Upper lobe of left lung (tissue), 4 donors: ENCODE results near the gene FAM184B.

Experiments
- POLR2A ChIP-seq, 4 donors: fragments of 450-650 bp; IDR thresholded peaks; one replicate each; pipeline ENCODE4 v1.5.1; 2016 to 2017; ENCODE audit warnings: antibody characterized with exemption in 4 of 4, mild to moderate bottlenecking in 2 of 4
- POLR2AphosphoS5 ChIP-seq, 2 donors: sonication (generic); formaldehyde crosslinking; IDR thresholded peaks; one replicate each; pipeline ENCODE4 v1.5.1; 2017; ENCODE audit warnings: antibody characterized with exemption in 2 of 2
- TF ChIP-seq, protein P1 (sequence below), 6 experiments: fragments of 450-650 bp in 4 of 6; fragments of 200-600 bp in 2 of 6; sonication (generic) in 2 of 6; IDR thresholded peaks; one replicate each; pipeline ENCODE4 v1.5.1; 2016 to 2019; ENCODE audit warnings: antibody characterized with exemption in 6 of 6

DNA sequence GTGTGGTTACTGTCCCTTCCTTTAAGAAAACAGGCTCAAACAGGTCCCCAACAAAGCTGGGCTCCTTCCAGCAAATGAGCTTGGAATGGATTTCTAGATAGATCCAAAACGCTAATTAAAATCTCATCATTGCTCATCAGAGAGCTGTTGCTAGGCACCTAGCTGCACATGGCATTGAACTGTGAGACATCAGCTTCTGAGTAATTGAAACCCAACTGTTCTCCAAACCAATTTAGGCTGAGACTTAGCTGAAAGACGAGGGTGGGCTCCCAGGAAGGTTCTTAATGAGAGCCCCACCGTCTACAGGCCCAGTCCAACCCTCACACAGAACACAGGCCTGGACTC lies 59.1 kb downstream of the FAM184B start:
- TF ChIP-seq, protein P1, sequence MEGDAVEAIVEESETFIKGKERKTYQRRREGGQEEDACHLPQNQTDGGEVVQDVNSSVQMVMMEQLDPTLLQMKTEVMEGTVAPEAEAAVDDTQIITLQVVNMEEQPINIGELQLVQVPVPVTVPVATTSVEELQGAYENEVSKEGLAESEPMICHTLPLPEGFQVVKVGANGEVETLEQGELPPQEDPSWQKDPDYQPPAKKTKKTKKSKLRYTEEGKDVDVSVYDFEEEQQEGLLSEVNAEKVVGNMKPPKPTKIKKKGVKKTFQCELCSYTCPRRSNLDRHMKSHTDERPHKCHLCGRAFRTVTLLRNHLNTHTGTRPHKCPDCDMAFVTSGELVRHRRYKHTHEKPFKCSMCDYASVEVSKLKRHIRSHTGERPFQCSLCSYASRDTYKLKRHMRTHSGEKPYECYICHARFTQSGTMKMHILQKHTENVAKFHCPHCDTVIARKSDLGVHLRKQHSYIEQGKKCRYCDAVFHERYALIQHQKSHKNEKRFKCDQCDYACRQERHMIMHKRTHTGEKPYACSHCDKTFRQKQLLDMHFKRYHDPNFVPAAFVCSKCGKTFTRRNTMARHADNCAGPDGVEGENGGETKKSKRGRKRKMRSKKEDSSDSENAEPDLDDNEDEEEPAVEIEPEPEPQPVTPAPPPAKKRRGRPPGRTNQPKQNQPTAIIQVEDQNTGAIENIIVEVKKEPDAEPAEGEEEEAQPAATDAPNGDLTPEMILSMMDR (IDR thresholded peaks at IDR 0.05): no peak
- TF ChIP-seq POLR2A (IDR thresholded peaks at IDR 0.05) (no peak), POLR2AphosphoS5 (IDR thresholded peaks at IDR 0.05) (no peak)
